ENCODE measurements around the gene DNAH2. TPM values are rescaled to one million over a fixed set of nuclear protein-coding genes. Genes with fewer than 3 reads are reported as not detected.

DNAH2 gene
- total RNA-seq, 1 experiment from 2014 or later: 0.13 TPM

GRCh38 chr17:7839876-7840261 is 122.3 kb downstream of the DNAH2 start:
- Histone ChIP-seq H3K4me1 (ENCODE audit: control insufficient read depth, insufficient read depth, low read length) (peaks cover 39% of the 10 kb centered on the region), H3K4me3 (ENCODE audit: low read depth in 2 of 2, low read length in 2 of 2) (no peak overlapping the region), H3K27me3 (ENCODE audit: control insufficient read depth, insufficient read depth, low read length) (no peaks in the 10 kb centered on the region), H3K27ac (ENCODE audit: low read length) (peak overlapping the region; percentile 85; the same call in 1 of the 2 replicates), H3K9me3 (ENCODE audit: control insufficient read depth, insufficient read depth, low read depth, low read length) (no peaks in the 10 kb centered on the region), H3K36me3 (ENCODE audit: control insufficient read depth, insufficient read depth, low read length) (no peaks in the 10 kb centered on the region; the same call in 1 of the 2 replicates)
- TF ChIP-seq, protein P1, sequence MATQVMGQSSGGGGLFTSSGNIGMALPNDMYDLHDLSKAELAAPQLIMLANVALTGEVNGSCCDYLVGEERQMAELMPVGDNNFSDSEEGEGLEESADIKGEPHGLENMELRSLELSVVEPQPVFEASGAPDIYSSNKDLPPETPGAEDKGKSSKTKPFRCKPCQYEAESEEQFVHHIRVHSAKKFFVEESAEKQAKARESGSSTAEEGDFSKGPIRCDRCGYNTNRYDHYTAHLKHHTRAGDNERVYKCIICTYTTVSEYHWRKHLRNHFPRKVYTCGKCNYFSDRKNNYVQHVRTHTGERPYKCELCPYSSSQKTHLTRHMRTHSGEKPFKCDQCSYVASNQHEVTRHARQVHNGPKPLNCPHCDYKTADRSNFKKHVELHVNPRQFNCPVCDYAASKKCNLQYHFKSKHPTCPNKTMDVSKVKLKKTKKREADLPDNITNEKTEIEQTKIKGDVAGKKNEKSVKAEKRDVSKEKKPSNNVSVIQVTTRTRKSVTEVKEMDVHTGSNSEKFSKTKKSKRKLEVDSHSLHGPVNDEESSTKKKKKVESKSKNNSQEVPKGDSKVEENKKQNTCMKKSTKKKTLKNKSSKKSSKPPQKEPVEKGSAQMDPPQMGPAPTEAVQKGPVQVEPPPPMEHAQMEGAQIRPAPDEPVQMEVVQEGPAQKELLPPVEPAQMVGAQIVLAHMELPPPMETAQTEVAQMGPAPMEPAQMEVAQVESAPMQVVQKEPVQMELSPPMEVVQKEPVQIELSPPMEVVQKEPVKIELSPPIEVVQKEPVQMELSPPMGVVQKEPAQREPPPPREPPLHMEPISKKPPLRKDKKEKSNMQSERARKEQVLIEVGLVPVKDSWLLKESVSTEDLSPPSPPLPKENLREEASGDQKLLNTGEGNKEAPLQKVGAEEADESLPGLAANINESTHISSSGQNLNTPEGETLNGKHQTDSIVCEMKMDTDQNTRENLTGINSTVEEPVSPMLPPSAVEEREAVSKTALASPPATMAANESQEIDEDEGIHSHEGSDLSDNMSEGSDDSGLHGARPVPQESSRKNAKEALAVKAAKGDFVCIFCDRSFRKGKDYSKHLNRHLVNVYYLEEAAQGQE (IDR thresholded peaks at IDR 0.05; ENCODE audit: insufficient read depth in 1 of 2, low read depth in 2 of 2, low read length in 1 of 2): no peak
- TF ChIP-seq, protein P2, sequence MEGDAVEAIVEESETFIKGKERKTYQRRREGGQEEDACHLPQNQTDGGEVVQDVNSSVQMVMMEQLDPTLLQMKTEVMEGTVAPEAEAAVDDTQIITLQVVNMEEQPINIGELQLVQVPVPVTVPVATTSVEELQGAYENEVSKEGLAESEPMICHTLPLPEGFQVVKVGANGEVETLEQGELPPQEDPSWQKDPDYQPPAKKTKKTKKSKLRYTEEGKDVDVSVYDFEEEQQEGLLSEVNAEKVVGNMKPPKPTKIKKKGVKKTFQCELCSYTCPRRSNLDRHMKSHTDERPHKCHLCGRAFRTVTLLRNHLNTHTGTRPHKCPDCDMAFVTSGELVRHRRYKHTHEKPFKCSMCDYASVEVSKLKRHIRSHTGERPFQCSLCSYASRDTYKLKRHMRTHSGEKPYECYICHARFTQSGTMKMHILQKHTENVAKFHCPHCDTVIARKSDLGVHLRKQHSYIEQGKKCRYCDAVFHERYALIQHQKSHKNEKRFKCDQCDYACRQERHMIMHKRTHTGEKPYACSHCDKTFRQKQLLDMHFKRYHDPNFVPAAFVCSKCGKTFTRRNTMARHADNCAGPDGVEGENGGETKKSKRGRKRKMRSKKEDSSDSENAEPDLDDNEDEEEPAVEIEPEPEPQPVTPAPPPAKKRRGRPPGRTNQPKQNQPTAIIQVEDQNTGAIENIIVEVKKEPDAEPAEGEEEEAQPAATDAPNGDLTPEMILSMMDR (IDR thresholded peaks at IDR 0.05): no peak
- no peak for TF ChIP-seq TCF7L2 (IDR thresholded peaks at IDR 0.05; ENCODE audit: low read depth, low read length)
- no peak for TF ChIP-seq SIN3A (IDR thresholded peaks at IDR 0.05; ENCODE audit: borderline replicate concordance, insufficient read depth, low read depth, low read length)
- in situ Hi-C loops (cut with HindIII; ENCODE audit: low pct_unique_long_range_greater_than_20kb, low sequenced_read_pairs): no loop called here
- DNase-seq (ENCODE audit: low read depth, low spot score) (no peak), ATAC-seq (no peak)
- CTCF ChIA-PET: no interaction called here
- POLR2A ChIA-PET: no interaction called here
- intact Hi-C loops (cut with micrococcal nuclease; ENCODE audit: unreplicated experiment): no loop called here
- no TSS peak for BruUV-seq (replicated peaks)

DNA sequence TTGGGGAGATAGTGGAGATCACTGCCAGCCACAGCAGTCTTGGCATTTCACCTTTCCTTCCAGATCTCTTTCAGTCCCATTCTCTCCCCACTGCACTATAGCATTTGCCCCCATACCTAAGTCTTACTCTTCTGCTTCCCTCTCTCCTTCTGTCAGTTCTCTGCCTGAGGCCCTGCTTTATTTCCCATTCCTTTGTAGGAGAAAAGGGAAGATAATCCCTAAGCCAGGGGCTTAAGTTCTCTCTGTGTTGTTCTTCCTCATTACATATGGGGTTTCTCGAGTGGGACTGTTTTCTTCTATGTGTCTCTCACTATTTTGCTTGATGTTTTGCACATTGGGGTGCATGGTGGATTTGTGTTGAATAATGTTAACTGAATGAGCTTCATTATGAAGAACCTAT is 122.9 kb downstream of the DNAH2 start:
- intact Hi-C loops (cut with micrococcal nuclease; ENCODE audit: unreplicated experiment): no loop called here
- peaks cover 39% of the 10 kb centered on the region for H3K4me1 ChIP-seq (ENCODE audit: control insufficient read depth, insufficient read depth, low read length)
- ChIA-PET CTCF (interaction anchor here (0.6 kb wide), 2 partner anchors 92 to 97 kb away, joined by 3 read pairs; partner anchors contain the start of gene CNTROB), POLR2A (no interaction called here)
- TF ChIP-seq, protein P2 (IDR thresholded peaks at IDR 0.05): no peak
- no peak for TF ChIP-seq TCF7L2 (IDR thresholded peaks at IDR 0.05; ENCODE audit: low read depth, low read length)
- TF ChIP-seq POLR2AphosphoS5 (IDR thresholded peaks at IDR 0.05; ENCODE audit: low read depth, low read length): no peak
- TF ChIP-seq, protein P1 (IDR thresholded peaks at IDR 0.05; ENCODE audit: insufficient read depth in 1 of 2, low read depth in 2 of 2, low read length in 1 of 2): no peak
- no peak for TF ChIP-seq SIN3A (IDR thresholded peaks at IDR 0.05; ENCODE audit: borderline replicate concordance, insufficient read depth, low read depth, low read length)
- H3K4me3 ChIP-seq (ENCODE audit: low read depth in 2 of 2, low read length in 2 of 2): no peak overlapping the region
- no peaks in the 10 kb centered on the region for H3K9me3 ChIP-seq (ENCODE audit: control insufficient read depth, insufficient read depth, low read depth, low read length)
- DNase-seq (ENCODE audit: low read depth, low spot score) (no peak), ATAC-seq (no peak)
- BruUV-seq (replicated peaks): no TSS peak
- H3K36me3 ChIP-seq (ENCODE audit: control insufficient read depth, insufficient read depth, low read length): no peaks in the 10 kb centered on the region; the same call in 1 of the 2 replicates
- H3K27ac ChIP-seq (ENCODE audit: low read length): peak overlapping the region; percentile 18; the same call in 1 of the 2 replicates
- in situ Hi-C loops (cut with HindIII; ENCODE audit: low pct_unique_long_range_greater_than_20kb, low sequenced_read_pairs): no loop called here
- no peaks in the 10 kb centered on the region for H3K27me3 ChIP-seq (ENCODE audit: control insufficient read depth, insufficient read depth, low read length)
